Measurements from ENCODE around the gene DHFR.
"Not testable (repeated sequence)": the region's sequence is repeated elsewhere in the genome, so short reads cannot be mapped to it uniquely, and the experiment has no call there.

DHFR gene
- 8.0 to 16.3 (median 10.6) reads per million in 4 experiments for total RNA-seq

GRCh38 chr5:80654391-80655230 lies at the start of gene DHFR, which contains the start of gene MSH3:
TSS of gene DHFR (minus strand) at chr5:80654983. CDS start at chr5:80654489, 494 bp downstream.
TSS of gene MSH3 (plus strand) at chr5:80654652. CDS start at chr5:80654728, 76 bp downstream.
- peak; percentile 82 for DNase-seq

- no peak for DNase-seq
These were observed 49.4 kb upstream of the DHFR start for GRCh38 chr5:80704221-80704620.

- DNase-seq = no peak
These were observed 49.0 kb upstream of the DHFR start for GRCh38 chr5:80703747-80704146.

- no peak for DNase-seq
These were observed 48.5 kb upstream of the DHFR start for GRCh38 chr5:80703291-80703690.

- no peak for DNase-seq
These were observed 46.8 kb upstream of the DHFR start for GRCh38 chr5:80701597-80701996.

- no peak for DNase-seq
These were observed 43.6 kb upstream of the DHFR start for GRCh38 chr5:80698369-80698768.

- DNase-seq = no peak
These were observed 42.3 kb upstream of the DHFR start for GRCh38 chr5:80697100-80697499.

- DNase-seq = no peak
These were observed 41.7 kb upstream of the DHFR start for GRCh38 chr5:80696450-80696849.

- DNase-seq = no peak
These were observed 40.9 kb upstream of the DHFR start for GRCh38 chr5:80695666-80696065.

- no peak for DNase-seq
These were observed 34.8 kb upstream of the DHFR start for GRCh38 chr5:80689627-80690026.

- no peak for DNase-seq
These were observed 34.1 kb upstream of the DHFR start for GRCh38 chr5:80688648-80689420.

GRCh38 chr5:80686757-80687156 lies 32.0 kb upstream of the DHFR start:
- no peak for DNase-seq

- DNase-seq = no peak
These were observed 21.9 kb upstream of the DHFR start for GRCh38 chr5:80676706-80677105.

- DNase-seq = peak; percentile 42
These were observed 17.5 kb upstream of the DHFR start for GRCh38 chr5:80672140-80672736.

GRCh38 chr5:80668016-80668969 lies 13.5 kb upstream of the DHFR start:
- no peak for DNase-seq

- no peak for DNase-seq
These were observed 12.6 kb upstream of the DHFR start for GRCh38 chr5:80667384-80667783.

GRCh38 chr5:80665057-80665456 lies 10.3 kb upstream of the DHFR start:
- DNase-seq = no peak

- DNase-seq = no peak
These were observed 7.3 kb upstream of the DHFR start for GRCh38 chr5:80662108-80662507.

- not testable (repeated sequence) for DNase-seq
These were observed 5.9 kb upstream of the DHFR start for GRCh38 chr5:80660661-80661060.

- DNase-seq = no peak
These were observed 4.3 kb upstream of the DHFR start for GRCh38 chr5:80659106-80659505.

GRCh38 chr5:80656425-80656824 lies 1.6 kb upstream of the DHFR start:
- DNase-seq = no peak

- DNase-seq = no peak
These were observed 520 bp upstream of the DHFR start for GRCh38 chr5:80655231-80655774.
